NCI-H1105 (cell line): Measurements from ENCODE around the gene LOXL4.
"Not testable (repeated sequence)": the region's sequence is repeated elsewhere in the genome, so short reads cannot be mapped to it uniquely, and the experiment has no call there.

ENCODE experiments used
- DNase-seq: peaks from one replicate; lab custom pipeline; 2025; lab: John Stamatoyannopoulos, UW

LOXL4 gene

DNA sequence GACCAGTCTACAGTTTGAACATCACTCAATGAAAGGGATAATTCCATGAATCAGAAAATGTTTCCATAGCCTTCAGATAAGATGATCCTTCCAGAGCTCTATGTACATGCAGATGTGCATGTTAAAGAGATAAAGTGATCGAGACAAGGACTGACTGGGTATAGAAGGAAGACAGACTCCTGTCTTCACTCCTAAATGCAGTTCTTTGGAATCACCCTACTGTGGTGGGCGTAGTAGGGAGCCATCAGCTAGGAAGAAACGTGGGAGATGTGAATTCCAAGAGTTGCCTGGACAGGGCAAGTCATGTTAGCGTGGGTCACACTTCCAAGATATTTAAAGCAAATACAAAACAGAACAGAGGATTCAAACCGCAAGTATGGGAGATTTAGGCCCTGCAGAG, 23.9 kb downstream of the LOXL4 start:
- DNase-seq, result no peak

DNA sequence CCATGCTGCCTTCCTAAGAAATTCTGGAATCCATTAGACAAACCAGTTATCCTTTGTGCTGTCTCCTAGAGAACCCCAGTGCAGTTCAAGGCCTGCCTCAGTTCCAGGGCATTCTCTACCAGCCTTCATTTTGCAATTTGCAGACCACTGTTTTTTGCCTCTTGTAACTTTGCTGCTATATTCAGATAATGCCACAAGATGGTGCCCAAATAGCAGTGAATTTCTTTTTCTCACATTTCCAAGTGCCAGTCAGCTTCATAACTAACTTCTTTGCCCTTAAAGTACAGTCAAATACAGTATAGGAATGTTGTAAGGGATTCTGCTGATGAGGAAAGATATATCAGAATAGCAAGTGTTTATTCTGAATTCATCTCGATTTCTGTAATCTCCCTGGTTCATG, 25.2 kb downstream of the LOXL4 start:
- DNase-seq, result no peak

- DNase-seq, result no peak
Measured at GRCh38 chr10:98240524-98240923, 27.5 kb downstream of the LOXL4 start.

DNA sequence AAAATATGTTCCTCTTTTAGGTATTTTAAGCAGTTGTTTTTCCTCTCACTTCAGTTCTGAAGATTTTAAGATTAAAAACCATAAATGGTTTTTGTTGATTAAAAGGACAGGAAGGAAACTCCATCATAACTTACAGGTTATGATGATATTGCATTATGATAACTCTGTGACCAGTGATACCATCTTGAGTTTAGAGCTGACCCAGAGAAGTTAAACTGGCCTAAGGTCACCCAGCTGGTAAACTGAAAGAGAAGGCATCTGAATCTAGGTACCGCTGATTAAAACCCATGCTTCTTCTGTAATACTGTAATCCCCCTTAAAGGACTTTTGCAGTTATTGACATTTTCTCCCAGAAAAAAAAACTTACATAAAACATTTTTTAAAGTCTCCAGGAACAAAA, 29.6 kb downstream of the LOXL4 start:
- DNase-seq, result no peak

GRCh38 chr10:98236862-98237261, 31.1 kb downstream of the LOXL4 start:
- no peak for DNase-seq

DNA sequence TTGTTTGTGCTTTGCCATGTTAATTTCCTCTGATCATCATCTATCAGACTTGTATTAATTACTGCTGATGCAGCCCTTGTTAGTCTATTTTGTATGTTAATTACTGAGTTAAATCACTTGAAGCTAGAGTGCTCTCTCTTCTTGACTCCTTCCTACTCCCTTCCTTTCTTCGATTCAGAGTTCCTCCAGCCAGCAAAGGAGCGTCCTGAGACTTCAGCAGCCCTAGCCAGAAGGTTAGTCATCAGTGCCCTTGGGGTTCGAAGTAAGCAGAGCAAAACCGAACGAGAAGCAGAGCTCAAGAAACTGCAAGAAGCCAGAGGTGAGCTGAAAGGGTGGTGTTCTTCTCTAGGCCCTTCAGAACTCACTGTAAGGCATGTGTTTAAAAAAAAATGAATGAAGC, 32.1 kb downstream of the LOXL4 start:
- no peak for DNase-seq

DNA sequence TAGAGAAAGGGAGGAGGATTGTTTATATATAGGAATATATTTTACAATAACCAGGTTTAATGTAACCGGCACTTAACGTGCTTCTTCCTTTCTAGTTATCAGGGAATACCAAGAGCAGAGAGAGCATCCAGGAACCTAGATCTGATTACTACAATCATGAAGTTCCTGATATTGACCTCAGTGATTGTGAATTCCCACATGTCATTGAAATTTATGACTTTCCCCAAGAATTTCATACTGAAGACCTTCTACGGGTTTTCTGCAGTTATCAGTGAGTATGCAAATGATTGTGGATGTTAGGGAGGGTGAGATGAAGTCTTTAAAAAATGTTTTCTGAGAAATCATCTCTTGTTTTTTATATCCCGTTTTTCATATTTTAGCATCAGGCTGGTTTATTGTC, 36.6 kb downstream of the LOXL4 start:
- no peak for DNase-seq

GRCh38 chr10:98228266-98228665, 39.7 kb downstream of the LOXL4 start:
- DNase-seq, result not testable (repeated sequence)

GRCh38 chr10:98227713-98228112, 40.3 kb downstream of the LOXL4 start:
- DNase-seq, result not testable (repeated sequence)

DNA sequence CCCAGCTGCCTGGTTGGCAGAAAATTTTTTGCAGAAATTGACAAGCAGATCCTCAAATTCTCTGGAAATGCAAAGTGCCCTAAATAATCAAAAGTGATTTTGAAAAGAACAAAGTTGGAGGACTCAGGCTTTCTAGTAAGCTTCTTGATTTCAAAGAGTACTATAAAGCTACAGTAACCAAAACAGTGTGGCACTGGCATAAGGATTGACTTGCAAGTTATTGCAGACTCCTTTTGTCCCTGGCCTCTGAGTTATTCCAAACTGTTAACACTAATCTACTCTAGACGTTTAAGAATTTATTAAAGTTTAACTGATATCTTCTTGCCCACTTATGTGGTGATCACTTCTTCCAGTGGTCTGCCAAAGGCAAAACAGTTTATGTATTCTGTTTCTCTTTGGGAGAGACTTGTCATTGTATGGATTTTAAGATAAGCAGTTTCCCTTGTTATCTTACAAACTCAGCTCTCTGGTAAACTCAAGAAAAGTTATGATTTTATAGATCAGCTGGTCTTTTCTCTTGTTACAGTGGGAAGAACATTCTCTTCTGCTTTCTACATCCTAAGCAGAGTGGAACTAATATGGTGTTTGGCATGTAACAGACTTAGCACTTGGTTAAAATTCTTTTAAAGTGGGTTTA, 41.4 kb downstream of the LOXL4 start:
- no peak for DNase-seq

DNA sequence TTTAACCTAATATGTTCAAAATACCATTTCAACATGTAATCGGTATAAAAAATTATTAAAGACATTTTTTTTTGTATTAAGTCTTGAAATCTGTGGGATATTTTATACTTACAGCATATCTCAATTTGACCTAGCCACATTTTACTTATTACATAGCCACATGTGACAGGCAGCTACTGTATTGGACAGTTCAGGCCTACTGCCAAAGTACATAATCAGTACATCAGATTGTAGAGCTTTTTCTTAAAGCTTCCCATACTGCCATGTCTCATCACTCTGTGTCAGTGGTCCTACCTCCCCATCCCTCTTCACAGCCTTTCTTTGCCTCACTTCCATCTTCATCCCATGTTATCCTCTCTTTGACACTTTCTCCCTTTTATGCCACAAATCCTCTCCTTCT, 43.0 kb downstream of the LOXL4 start:
- DNase-seq, result no peak

- DNase-seq, result no peak
Measured at GRCh38 chr10:98224509-98224908, 43.5 kb downstream of the LOXL4 start.

DNA sequence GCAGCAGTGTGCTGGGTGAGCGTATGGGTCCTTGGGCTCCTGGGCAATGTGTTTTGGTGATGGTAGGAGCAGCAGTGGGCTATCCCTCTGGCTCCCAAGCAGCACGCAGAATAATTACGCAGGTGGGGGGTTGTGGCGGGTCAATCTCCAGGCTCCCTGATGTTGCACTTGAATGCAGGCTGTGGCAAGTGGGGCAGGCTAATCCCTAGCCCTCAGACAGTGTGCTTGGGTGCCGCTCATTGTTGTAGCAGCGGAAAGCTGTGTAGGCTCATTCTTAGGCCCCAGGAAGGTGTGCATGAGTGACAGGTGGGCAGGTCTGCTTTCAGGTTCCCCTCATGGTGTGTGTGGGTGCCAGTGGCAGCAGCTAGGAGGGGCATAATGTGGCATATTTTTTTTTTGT, 44.1 kb downstream of the LOXL4 start:
- no peak for DNase-seq

DNA sequence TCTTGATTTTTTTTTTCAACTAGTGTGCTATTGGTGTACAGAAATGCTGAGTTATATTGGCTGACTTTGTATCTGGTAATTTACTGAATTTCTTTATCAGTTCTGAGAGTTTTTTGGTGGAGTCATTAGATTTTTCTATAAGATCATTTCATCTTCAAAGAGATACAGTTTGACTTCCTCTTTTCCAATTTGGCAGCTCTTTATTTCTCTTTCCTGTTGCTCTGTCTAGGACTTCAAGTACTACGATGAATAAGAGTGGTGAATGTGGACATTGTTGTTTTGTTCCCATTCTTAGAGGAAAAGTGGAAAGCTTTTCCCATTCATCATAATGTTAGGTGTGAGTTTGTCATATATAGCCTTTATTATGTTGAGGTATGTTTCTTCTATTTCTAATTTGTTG, 50.2 kb downstream of the LOXL4 start:
- no peak for DNase-seq

GRCh38 chr10:98215373-98215772, 52.6 kb downstream of the LOXL4 start:
- no peak for DNase-seq

- no peak for DNase-seq
Measured at GRCh38 chr10:98213740-98214139, 54.3 kb downstream of the LOXL4 start.

- DNase-seq, result no peak
Measured at GRCh38 chr10:98212196-98212595, 55.8 kb downstream of the LOXL4 start.

DNA sequence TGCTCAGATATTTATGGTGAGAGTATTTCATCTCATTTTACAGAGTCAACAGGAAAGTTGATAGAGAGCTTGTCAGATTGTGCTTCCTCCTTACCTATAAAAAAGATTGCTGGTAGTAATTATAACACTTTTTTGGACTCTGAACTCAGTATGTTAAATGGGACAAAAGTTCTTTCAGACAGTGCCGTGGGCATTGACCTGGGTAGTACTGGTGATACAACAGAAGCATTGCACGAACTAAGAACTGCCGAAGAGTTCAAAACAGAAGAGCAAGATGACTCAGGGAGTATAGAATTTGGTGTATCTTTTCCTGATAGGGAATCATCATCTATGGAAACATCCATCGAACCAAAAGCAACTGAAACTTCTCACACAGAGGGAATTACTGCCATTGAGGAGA, 58.6 kb downstream of the LOXL4 start:
- DNase-seq, result no peak

GRCh38 chr10:98208925-98209324, 59.1 kb downstream of the LOXL4 start:
- DNase-seq, result no peak

- no peak for DNase-seq
Measured at GRCh38 chr10:98205351-98205750, 62.6 kb downstream of the LOXL4 start.

DNA sequence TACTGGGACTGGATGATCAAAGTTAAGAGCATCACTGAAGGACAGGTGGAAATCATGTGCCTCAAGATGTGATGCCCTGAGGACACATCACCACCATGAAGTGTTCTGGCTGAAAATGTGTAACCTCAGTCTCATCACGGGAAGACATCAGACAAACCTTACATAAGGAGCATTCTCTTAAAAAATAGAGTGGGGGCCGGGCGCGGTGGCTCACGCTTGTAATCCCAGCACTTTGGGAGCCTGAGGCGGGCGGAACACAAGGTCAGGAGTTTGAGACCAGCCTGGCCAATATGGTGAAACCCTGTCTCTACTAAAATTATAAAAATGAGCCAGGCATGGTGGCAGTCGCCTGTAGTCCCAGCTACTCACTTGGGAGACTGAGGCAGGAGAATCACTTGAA, 65.6 kb downstream of the LOXL4 start:
- no peak for DNase-seq

- no peak for DNase-seq
Measured at GRCh38 chr10:98201760-98202159, 66.2 kb downstream of the LOXL4 start.
